NCI-H2196 (cell line): ENCODE results near the gene NLRP6.
"Not testable (repeated sequence)": the region's sequence is repeated elsewhere in the genome, so short reads cannot be mapped to it uniquely, and the experiment has no call there.

Experiments used
- DNase-seq: peaks from one replicate; lab custom pipeline; 2025; ENCODE audit not compliant: unreplicated experiment; lab: John Stamatoyannopoulos, UW

The NLRP6 gene

DNA sequence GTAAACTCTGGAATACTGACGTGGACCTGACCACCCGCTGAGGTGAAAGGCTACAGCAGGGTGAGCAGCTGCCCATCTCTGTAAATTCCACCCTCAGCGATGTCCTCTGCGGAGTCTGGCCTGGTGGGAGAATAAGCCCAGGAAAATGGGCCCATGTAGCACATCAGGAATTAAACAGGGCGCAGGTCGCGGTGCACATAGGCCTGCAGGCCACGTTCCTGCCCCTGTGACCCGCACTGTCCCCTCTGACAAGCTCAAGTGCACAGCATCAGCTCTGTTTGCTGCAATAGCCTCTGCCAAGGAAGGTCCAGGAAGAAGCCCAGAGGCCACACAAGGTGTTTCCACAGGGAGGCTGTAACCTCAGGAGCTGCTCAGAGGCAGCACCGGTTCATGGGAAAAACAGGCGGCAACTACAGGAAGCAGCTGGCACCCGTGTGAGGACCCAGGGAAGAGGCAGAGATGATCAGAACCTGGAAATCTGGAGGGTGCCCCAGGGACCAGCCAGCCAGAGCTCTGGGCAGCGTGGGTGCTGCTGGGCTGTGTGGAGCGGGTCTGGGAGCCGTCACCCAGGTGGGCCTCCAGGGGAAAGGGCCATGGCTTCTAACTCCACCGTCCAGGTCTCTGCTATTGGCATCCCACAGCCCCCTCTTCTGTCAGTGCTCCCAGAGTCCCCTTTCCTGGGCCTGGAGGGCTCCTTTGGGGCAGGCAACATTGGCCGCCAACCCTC is 28.6 kb downstream of the NLRP6 start:
- DNase-seq = no peak

DNA sequence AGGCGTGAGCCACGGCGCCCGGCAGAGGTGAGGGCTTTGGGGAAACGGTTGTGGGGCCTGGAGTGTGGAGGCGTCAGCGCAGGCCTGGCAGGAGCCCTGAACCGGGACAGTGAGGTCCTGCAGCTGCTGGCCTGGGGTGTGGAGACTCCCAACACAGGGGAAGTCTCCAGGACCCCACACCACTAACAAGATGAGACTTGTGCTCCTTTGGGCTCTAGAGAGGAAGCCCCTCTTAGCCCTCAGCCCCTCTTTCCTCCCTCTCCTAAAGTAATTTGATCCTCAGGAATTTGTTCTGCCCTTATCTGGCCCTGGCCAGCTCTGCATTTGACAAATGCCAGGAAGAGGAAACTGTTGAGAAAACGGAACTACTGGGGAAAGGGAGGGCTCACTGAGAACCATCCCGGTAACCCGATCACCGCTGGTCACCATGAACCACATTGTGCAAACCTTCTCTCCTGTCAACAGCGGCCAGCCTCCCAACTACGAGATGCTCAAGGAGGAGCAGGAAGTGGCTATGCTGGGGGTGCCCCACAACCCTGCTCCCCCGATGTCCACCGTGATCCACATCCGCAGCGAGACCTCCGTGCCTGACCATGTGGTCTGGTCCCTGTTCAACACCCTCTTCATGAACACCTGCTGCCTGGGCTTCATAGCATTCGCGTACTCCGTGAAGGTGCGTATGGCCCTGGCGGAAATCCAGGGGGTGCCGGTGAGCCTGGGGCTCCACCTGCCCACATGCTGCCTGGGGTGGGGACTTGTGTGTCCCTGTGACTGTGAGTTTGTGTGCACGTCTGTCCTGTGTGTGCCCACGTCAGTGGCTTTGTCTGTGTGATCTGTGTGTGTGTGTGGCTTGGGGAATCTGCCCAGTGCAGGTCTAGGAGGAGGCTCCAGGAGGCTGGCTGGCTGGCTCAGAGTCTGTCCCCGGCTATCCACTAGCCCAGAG is 29.8 kb downstream of the NLRP6 start, which contains the start of gene IFITM2:
Gene IFITM2, plus strand, starts transcription at position 51 of the 943 bp plus-strand sequence. Its CDS starts 377 bp downstream, at position 428.
- peak; percentile 58 for DNase-seq

DNA sequence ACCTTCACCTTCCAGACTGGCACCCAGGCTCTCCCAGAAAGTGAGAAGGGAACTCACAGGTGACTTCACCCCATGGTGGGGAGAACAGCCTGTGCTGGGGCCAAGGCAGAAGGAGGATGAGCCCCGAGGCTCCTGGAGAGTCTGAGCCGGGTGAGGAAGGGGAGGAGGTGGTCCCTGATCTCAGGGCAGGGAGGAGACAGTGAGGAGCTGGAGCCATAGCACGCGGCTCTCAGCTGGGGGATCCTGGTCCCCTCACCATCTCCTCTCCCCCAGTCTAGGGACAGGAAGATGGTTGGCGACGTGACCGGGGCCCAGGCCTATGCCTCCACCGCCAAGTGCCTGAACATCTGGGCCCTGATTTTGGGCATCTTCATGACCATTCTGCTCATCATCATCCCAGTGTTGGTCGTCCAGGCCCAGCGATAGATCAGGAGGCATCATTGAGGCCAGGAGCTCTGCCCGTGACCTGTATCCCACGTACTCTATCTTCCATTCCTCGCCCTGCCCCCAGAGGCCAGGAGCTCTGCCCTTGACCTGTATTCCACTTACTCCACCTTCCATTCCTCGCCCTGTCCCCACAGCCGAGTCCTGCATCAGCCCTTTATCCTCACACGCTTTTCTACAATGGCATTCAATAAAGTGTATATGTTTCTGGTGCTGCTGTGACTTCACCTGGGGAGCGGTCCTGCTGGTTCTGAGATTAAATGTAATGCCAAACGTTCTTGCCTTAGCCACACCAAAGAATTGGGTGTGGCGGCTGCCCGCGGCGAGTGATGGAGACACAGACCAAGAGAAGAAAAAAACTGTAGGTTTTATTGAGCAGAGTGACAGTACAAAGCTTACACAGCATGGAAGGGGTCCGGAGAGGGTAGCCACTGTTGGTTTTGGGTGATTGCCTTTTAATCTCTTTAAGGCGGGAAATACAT is 30.8 kb downstream of the NLRP6 start:
- not testable (repeated sequence) for DNase-seq

DNA sequence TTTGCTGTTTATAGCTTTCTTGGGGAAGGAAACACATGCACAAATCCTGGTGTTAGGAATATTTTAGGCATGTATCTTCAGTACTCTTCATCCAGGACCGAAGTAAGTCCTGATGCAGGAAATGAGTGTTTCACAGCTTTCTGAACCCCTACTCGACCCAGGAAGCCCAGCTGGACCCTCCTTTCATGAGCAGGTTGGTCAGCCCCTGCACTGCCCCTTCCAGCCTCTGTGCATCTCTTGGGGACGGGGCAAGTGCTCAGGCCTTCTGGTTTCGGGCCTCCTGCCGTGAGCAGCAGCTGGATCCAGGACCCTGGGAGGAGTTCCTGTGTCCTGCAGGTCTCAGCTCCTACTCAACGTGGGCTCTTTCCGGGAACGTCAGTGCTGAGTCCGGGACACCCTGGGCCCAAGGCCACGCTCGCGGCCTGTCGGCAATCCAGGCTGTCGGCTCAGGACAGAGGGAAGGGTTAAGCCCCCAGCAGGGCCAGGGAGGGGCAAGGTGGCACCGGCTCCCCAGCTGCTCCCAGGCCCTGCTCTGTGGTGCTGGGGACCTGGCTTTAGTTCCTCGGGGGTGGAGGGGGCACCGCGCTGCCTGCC is 31.9 kb downstream of the NLRP6 start:
- DNase-seq = not testable (repeated sequence)

DNA sequence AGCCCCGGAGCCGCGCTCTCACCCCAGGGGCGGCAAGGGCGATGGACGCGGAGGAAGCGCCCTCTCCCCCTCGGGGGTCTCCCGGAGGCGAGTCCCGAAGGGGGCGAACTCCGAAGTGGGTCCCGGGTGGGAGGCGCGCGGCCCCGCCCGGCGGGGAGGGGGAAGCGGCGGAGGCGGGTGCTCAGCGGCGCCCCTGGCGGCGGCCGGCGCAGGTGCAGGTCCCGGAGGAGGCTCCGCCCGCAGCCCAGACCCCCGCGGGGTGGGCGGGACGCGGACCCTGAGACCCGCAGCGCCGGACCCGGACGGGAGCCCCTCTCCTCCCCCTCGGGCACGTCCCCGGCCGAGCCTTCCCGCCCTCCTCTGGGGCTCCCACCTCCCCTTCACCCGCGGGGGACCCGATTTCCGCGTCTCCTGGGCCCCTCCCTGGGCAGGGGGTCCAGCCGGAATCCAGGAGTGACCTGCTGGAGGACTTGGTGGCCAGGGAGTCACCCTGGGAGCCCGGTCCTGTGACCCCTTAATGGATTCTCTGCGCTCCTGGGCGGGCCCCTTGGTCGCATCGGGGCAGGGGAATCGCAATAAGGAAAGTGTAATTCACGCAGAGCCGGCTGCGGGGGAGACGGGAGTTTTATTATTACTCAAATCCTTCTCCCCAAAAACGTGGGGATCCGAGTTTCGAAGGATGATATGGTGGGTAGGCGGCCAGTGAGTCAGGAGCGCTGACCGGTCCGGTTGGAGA is 33.0 kb downstream of the NLRP6 start:
- DNase-seq = not testable (repeated sequence)

DNA sequence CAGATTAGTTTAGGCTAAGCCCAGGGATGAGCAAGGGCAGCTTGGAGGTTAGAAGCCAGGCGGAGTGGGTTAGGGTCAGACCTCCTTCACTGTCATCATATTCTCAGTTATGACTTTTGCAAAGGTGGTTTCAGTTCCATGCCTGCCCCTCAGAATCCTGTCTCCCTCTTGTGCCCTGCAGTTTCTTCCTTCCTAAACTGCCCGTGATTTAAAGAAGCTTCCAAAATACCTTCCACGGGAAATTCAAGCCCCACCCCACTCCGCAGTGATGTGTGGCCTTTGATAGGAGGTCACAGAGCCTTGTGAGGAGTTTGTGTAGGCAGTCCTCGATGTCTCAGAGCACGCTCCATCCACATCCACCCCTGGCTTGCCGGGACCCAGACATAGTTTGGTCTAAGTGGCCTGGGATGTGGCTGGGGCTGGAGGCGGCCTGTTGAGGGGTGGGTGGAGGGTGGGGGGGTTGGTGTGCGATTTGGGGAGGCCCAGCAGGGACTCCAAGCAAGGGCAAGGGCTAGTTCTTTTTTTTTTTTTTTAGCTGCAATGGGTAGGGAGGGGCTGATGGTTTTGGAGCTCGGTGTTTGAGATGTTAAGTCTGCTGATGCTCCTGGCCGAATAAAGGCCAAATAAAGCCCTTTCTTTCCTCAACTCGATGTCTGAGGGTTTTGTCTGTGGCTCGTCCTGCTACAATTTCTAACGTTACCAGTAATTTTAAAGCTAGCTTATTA is 34.0 kb downstream of the NLRP6 start:
- no peak for DNase-seq

DNA sequence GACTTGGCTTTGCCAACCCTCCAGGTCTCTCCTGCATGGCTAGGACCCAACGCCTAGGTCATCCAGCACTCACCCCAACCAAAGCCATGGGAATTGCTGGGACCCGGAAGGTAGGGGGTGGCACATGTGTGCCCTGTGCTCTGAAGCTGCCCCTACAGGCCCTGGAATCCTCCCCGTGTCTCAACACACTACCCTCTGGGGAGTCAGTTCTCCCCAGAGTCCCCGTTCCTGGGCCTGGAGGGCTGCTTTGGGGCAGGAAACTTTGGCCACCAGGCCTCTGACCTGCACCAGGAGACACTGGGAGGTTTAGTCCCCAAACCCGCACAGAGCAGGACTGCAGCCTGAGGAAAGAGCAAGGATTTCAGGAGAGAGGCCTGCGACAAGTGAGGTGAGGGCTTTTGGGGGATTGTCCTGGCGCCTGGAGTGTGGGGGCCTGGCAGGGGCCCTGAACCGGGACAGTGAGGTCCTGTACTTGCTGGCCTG is 35.1 kb downstream of the NLRP6 start:
- no peak for DNase-seq

DNA sequence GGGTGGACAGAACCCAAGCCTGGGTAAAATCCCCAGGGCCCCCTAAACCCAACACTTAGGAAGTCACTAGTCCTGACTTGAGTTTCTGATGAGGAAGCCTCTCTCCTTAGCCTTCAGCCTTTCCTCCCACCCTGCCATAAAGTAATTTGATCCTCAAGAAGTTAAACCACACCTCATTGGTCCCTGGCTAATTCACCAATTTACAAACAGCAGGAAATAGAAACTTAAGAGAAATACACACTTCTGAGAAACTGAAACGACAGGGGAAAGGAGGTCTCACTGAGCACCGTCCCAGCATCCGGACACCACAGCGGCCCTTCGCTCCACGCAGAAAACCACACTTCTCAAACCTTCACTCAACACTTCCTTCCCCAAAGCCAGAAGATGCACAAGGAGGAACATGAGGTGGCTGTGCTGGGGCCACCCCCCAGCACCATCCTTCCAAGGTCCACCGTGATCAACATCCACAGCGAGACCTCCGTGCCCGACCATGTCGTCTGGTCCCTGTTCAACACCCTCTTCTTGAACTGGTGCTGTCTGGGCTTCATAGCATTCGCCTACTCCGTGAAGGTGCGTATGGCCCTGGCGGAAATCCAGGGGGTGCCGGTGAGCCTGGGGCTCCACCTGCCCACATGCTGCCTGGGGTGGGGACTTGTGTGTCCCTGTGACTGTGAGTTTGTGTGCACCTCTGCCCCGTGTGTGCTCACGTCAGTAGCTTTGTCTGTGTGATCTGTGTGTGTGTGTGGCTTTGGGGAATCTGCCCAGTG is 35.8 kb downstream of the NLRP6 start, which contains the start of gene IFITM1:
Gene IFITM1, plus strand, starts transcription at position 254 of the 767 bp plus-strand sequence. Its CDS starts 131 bp downstream, at position 385.
- DNase-seq = no peak

DNA sequence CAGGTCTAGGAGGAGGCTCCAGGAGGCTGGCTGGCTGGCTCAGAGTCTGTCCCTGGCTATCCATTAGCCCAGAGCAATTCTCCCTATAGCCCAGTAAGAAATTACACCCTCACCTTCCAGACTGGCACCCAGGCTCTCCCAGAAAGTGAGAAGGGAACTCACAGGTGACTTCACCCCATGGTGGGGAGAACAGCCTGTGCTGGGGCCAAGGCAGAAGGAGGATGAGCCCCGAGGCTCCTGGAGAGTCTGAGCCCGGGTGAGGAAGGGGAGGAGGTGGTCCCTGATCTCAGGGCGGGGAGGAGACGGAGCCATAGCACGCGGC is 36.3 kb downstream of the NLRP6 start:
- DNase-seq = not testable (repeated sequence)

DNA sequence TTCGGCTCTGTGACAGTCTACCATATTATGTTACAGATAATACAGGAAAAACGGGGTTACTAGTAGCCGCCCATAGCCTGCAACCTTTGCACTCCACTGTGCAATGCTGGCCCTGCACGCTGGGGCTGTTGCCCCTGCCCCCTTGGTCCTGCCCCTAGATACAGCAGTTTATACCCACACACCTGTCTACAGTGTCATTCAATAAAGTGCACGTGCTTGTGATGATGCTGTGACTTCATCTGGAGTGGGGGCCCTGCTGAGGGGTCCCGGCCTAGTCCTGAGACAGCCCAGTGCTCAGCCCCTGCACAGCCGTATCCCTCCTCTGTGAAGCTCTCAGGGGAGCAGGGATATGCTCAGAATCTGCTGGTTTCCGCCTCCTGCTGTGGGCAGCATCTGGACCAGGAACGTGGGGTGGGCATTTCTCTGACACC is 36.9 kb downstream of the NLRP6 start:
- no peak for DNase-seq

DNA sequence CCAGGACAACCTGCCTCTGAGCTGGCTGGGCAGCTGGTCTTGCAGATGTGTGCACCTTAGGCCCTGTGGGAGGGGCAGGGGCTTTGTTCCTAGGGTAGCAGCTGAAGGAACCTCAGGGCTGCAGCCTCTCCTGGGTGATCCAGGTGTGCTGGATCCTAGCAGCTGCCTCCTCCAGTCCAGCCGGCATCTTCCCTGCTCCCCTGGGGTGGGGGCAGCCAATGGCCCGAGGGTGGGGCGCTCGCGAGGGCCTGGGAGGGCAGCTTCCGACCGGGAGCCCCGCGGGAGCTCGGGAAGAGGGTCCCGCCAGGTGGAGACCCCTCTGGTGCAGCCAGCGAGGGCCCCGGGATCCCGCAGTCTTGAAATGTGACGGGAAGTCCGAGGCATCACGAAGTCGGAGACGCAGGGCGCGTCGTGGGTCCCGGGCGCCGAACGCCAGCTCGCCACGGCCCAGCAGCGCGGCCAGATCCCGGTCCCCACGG is 37.3 kb downstream of the NLRP6 start:
- DNase-seq = no peak

DNA sequence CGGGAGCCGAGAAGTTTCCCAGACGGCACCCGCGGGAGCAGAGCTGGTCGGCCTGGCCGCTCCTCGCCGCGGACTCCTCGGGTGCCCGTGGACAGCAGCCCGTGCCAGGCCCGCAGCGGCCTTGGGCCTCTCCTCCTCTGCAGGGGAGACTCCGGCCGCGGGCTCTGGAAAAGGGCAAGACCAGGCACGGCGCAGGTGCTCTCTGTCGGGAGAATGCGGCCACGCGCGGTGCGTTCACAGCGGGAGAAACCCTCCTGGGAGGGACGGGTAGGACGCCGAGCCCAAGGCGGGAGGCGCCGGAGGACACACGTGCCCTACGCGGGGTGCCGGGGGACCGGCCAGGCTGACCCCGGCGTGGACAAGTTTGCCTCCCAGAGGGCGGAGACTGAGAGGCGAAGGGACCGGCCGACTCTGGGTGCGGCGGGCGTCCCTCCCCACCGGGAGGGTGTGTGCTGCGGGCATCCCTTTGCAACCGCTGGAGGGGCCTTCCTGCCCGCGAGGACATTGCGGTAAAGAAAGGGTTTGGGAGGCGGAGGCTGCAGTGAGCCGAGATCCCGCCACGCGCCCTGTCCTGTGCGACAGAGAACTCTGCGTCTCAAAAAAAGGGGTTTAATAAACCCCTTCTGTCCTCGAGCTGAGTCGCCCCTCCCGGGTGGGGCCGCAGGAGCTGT is 38.0 kb downstream of the NLRP6 start:
- no peak for DNase-seq

DNA sequence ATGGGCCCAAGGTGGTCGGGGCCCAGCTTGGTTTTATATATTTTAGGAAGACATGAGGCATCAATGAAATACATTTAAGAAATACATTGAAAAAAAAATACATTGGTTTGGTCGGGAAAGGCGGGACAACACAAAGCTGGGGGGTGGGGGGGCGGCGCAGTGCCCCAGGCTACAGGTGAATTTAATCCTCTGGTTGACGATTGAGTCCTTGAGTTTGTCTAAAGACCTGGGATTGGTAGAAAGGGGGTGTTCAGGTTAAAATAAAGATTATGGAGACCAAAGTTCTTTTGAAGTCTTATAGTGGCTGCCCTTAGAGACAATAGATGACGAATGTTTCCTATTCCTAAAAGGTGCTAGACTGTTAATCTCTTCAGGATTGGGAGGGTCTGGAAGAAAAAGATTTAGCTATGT is 38.7 kb downstream of the NLRP6 start:
- DNase-seq = no peak

DNA sequence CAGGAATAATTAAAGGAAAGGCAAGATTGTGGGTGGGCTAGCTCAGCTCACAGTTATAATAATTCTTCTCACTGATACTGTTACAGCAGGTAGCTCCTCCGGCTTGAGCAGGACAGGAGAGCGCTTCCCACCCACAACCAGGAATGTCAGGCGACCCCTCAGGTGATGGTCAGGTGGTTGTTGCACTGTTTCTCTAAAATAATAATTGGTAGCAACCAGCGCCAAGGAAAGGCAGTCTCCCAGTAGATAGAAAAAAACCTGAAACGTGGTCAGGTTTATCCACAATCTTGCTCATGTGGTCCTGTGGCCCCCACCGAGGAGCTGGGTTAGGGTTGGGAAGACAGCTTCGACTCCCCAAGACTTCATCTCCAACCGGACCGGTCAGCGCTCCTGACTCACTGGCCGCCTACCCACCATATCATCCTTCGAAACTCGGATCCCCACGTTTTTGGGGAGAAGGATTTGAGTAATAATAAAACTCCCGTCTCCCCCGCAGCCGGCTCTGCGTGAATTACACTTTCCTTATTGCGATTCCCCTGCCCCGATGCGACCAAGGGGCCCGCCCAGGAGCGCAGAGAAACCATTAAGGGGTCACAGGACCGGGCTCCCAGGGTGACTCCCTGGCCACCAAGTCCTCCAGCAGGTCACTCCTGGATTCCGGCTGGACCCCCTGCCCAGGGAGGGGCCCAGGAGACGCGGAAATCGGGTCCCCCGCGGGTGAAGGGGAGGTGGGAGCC is 39.6 kb downstream of the NLRP6 start:
- DNase-seq = not testable (repeated sequence)

DNA sequence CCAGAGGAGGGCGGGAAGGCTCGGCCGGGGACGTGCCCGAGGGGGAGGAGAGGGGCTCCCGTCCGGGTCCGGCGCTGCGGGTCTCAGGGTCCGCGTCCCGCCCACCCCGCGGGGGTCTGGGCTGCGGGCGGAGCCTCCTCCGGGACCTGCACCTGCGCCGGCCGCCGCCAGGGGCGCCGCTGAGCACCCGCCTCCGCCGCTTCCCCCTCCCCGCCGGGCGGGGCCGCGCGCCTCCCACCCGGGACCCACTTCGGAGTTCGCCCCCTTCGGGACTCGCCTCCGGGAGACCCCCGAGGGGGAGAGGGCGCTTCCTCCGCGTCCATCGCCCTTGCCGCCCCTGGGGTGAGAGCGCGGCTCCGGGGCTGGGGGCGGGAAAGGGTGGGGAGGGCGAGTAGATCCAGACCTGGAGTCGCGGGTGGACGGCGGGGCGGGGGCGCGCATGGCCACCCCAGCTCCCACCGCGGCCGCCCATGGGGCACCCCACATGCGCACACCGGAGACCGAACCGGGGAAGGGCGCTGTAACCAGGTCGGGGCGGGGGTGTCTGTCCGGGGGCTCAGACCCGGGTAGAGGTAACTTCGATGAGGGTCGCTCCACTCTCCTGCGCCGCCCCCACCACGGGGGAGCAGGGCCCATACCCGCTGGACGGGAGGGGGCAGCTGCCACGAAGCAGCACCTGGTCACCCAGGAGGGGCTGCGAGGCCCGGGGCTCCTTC is 40.4 kb downstream of the NLRP6 start:
- not testable (repeated sequence) for DNase-seq
